ENCODE data around the gene TUBAL3. TPM values are rescaled to one million over a fixed set of nuclear protein-coding genes. Genes with fewer than 3 reads are reported as not detected.

Gene TUBAL3
- total and polyA plus RNA-seq, 9 of the 15 experiments (the other 6 are each of a cell fraction or from before 2014, with no cell fraction given), result 5.5 to 10.1 (median 6.9) TPM

- intact Hi-C loops (cut with micrococcal nuclease) (no loop called here), in situ Hi-C loops (cut with MboI) (no loop called here)
- ChIA-PET CTCF (ENCODE audit: low intra/inter-chr PET ratio) (no interaction called here), POLR2A (interaction anchor here (0.6 to 1.9 kb wide), 5 partner anchors 10 to 54 kb away, joined by 3 to 11 read pairs (median 4); partner anchors contain the start of gene NET1)
- ATAC-seq (no peak), DNase-seq (ENCODE audit: extremely low read depth in 1 of 4, low spot score in 3 of 4) (no peak), FAIRE-seq (no peak)
- Histone ChIP-seq H3K9ac (ENCODE audit: insufficient read depth in 1 of 2, low read depth in 2 of 2, low read length in 2 of 2) (no peak overlapping the region), H3K4me2 (ENCODE audit: insufficient read depth, low read length) (no peak overlapping the region), H3K9me1 (ENCODE audit: control insufficient read depth, insufficient read depth, low read length) (no peaks in the 10 kb centered on the region), H3K9me3 (replicated peaks; ENCODE audit: control insufficient read depth, insufficient read depth, low read depth, low read length) (no peaks in the 10 kb centered on the region), H3K27me3 (ENCODE audit: control insufficient read depth in 2 of 2, insufficient read depth in 2 of 2, low read length in 2 of 2) (no peaks in the 10 kb centered on the region), H3K79me2 (ENCODE audit: control insufficient read depth, insufficient read depth, low read length) (peaks cover 91% of the 10 kb centered on the region), H3K36me3 (ENCODE audit: control insufficient read depth, insufficient read depth, low read length) (peaks cover 45% of the 10 kb centered on the region), H2AFZ (ENCODE audit: low read depth, low read length) (no peak overlapping the region), H3K4me3 (no peak overlapping the region), H3K27ac (ENCODE audit: extremely low read depth, low read depth, low read length) (no peak overlapping the region), H4K20me1 (replicated peaks; ENCODE audit: control insufficient read depth, insufficient read depth, low read length) (0 out of 2 replicates have a peak, but pooled peaks cover 3% of the 10 kb centered on the region), H3K4me1 (replicated peaks in 1 of 2; ENCODE audit: control insufficient read depth in 2 of 2, insufficient read depth in 2 of 2, low read length in 2 of 2) (no peaks in the 10 kb centered on the region)
- TF ChIP-seq SMAD2 (IDR thresholded peaks at IDR 0.05; ENCODE audit: low read depth, low read length) (no peak), CTCFL (IDR thresholded peaks at IDR 0.05; ENCODE audit: borderline replicate concordance, insufficient read depth, low read depth, low read length, poor library complexity, severe bottlenecking) (no peak), SP1 (CRISPR knock-in tag; IDR thresholded peaks at IDR 0.05) (no peak), KLF1 (tag; IDR thresholded peaks at IDR 0.05) (no peak), CCAR2 (IDR thresholded peaks at IDR 0.05; ENCODE audit: low read depth, low read length) (no peak), HDAC1 (IDR thresholded peaks at IDR 0.05) (no peak), ILK (tag; IDR thresholded peaks at IDR 0.05; ENCODE audit: borderline replicate concordance, low read depth) (no peak), ZNF584 (CRISPR knock-in tag; IDR thresholded peaks at IDR 0.05; ENCODE audit: low read depth) (no peak), SIN3B (IDR thresholded peaks at IDR 0.05; ENCODE audit: low read depth) (no peak), ZNF696 (CRISPR knock-in tag; conservative IDR thresholded peaks at IDR 0.05) (no peak), CBX8 (IDR thresholded peaks at IDR 0.05; ENCODE audit: borderline replicate concordance, extremely low read depth, low read depth, low read length, poor library complexity, severe bottlenecking) (no peak), ELF2 (CRISPR knock-in tag; IDR thresholded peaks at IDR 0.05) (no peak)
- no TSS peak for BruUV-seq (replicated peaks)
- WGBS (ENCODE audit: insufficient coverage, low coverage, missing lambda C conversion rate), result 50% methylated on average over 2 of the region's 2 CpGs
These were observed 19.1 kb upstream of the TUBAL3 start for GRCh38 chr10:5423771-5424170.

Measured in K562 (cell line).